ENCODE results near the gene AGFG2.

DNA sequence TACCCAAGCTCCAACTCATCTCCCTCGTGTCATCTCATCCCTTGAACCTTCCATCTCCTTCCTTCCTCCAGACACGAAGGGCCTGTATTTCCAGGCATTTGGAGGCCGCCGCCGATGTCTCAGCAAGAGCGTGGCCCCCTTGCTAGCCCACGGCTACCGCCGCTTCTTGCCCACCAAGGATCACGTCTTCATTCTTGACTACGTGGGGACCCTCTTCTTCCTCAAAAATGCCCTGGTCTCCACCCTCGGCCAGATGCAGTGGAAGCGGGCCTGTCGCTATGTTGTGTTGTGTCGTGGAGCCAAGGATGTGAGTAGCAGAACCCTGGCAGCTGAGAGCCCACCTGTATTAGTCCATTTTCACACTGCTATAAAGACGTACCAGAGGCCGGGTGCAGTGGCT is 52.6 kb downstream of the AGFG2 start:
- TF ChIP-seq, protein P1, sequence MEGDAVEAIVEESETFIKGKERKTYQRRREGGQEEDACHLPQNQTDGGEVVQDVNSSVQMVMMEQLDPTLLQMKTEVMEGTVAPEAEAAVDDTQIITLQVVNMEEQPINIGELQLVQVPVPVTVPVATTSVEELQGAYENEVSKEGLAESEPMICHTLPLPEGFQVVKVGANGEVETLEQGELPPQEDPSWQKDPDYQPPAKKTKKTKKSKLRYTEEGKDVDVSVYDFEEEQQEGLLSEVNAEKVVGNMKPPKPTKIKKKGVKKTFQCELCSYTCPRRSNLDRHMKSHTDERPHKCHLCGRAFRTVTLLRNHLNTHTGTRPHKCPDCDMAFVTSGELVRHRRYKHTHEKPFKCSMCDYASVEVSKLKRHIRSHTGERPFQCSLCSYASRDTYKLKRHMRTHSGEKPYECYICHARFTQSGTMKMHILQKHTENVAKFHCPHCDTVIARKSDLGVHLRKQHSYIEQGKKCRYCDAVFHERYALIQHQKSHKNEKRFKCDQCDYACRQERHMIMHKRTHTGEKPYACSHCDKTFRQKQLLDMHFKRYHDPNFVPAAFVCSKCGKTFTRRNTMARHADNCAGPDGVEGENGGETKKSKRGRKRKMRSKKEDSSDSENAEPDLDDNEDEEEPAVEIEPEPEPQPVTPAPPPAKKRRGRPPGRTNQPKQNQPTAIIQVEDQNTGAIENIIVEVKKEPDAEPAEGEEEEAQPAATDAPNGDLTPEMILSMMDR (IDR thresholded peaks at IDR 0.05; ENCODE audit: low read depth, low read length, missing input control) = no peak
- no peak for TF ChIP-seq TAF1 (conservative IDR thresholded peaks at IDR 0.05)
- no peak for TF ChIP-seq EGR1 (IDR thresholded peaks at IDR 0.05; ENCODE audit: low read depth in 2 of 2)
- TF ChIP-seq, protein P2, sequence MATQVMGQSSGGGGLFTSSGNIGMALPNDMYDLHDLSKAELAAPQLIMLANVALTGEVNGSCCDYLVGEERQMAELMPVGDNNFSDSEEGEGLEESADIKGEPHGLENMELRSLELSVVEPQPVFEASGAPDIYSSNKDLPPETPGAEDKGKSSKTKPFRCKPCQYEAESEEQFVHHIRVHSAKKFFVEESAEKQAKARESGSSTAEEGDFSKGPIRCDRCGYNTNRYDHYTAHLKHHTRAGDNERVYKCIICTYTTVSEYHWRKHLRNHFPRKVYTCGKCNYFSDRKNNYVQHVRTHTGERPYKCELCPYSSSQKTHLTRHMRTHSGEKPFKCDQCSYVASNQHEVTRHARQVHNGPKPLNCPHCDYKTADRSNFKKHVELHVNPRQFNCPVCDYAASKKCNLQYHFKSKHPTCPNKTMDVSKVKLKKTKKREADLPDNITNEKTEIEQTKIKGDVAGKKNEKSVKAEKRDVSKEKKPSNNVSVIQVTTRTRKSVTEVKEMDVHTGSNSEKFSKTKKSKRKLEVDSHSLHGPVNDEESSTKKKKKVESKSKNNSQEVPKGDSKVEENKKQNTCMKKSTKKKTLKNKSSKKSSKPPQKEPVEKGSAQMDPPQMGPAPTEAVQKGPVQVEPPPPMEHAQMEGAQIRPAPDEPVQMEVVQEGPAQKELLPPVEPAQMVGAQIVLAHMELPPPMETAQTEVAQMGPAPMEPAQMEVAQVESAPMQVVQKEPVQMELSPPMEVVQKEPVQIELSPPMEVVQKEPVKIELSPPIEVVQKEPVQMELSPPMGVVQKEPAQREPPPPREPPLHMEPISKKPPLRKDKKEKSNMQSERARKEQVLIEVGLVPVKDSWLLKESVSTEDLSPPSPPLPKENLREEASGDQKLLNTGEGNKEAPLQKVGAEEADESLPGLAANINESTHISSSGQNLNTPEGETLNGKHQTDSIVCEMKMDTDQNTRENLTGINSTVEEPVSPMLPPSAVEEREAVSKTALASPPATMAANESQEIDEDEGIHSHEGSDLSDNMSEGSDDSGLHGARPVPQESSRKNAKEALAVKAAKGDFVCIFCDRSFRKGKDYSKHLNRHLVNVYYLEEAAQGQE (IDR thresholded peaks at IDR 0.05) = no peak
- TF ChIP-seq YY1 (IDR thresholded peaks at IDR 0.05) = no peak
- TF ChIP-seq, protein P3, sequence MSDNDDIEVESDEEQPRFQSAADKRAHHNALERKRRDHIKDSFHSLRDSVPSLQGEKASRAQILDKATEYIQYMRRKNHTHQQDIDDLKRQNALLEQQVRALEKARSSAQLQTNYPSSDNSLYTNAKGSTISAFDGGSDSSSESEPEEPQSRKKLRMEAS (IDR thresholded peaks at IDR 0.05) = no peak
- no peak for TF ChIP-seq FOXA1 (IDR thresholded peaks at IDR 0.05)
- TF ChIP-seq, protein P4, sequence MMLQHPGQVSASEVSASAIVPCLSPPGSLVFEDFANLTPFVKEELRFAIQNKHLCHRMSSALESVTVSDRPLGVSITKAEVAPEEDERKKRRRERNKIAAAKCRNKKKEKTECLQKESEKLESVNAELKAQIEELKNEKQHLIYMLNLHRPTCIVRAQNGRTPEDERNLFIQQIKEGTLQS (IDR thresholded peaks at IDR 0.05) = no peak
- TF ChIP-seq RXRA (IDR thresholded peaks at IDR 0.05) = no peak
- TF ChIP-seq RAD21 (IDR thresholded peaks at IDR 0.05) = no peak
- TF ChIP-seq JUND (IDR thresholded peaks at IDR 0.05) = no peak
- TF ChIP-seq GABPA (IDR thresholded peaks at IDR 0.05 in 1 of 2, conservative IDR thresholded peaks at IDR 0.05 in 1 of 2) = no peak

Data from liver (tissue), 3 donors.